MM.1S (cell line): Measurements from ENCODE around the gene COMT.

Experiments used
- EZH2 ChIP-seq: fragments of 300-600 bp; sonication (generic); optimal IDR thresholded peaks from 2 replicates; pipeline ENCODE3; 2017; ENCODE audit warnings: low read depth, mild to moderate bottlenecking, antibody characterized with exemption, low read length, mixed read lengths
- TF ChIP-seq, protein P1 (sequence below): fragments of 300-600 bp; sonication (generic); IDR thresholded peaks from 2 replicates; pipeline ENCODE4 v1.5.1; 2016; ENCODE audit warnings: antibody characterized with exemption, low read length, mixed read lengths

DNA sequence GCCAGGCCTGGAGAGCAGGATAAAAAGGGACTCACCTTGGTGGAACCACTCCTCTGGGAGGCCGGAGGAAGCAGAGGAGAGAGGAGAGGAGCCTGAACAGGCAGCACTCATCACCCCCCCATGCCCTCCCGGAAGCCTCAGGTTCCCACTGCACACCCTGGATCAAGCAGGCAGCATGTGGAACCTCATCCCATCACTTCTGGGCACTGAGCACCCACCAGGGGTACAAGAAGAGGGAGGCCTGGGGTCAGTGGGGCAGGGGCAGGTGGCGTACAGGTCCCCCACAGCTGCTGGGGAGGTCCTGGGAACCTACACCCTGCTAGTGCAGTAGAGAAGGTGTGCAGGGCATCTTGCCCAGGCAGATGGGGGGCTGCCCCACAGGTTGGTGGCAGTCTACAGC is 35.1 kb downstream of the COMT start:
- TF ChIP-seq, protein P1, sequence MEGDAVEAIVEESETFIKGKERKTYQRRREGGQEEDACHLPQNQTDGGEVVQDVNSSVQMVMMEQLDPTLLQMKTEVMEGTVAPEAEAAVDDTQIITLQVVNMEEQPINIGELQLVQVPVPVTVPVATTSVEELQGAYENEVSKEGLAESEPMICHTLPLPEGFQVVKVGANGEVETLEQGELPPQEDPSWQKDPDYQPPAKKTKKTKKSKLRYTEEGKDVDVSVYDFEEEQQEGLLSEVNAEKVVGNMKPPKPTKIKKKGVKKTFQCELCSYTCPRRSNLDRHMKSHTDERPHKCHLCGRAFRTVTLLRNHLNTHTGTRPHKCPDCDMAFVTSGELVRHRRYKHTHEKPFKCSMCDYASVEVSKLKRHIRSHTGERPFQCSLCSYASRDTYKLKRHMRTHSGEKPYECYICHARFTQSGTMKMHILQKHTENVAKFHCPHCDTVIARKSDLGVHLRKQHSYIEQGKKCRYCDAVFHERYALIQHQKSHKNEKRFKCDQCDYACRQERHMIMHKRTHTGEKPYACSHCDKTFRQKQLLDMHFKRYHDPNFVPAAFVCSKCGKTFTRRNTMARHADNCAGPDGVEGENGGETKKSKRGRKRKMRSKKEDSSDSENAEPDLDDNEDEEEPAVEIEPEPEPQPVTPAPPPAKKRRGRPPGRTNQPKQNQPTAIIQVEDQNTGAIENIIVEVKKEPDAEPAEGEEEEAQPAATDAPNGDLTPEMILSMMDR: no peak
- TF ChIP-seq EZH2: no peak
